ENCODE results near the gene EDEM1.

Gene EDEM1

GRCh38 chr3:5160321-5160720, 27.2 kb upstream of the EDEM1 start:
- no peak overlapping the region for H3K4me3 ChIP-seq (ENCODE audit: control insufficient read depth, low read depth, low read length)
- no peak for TF ChIP-seq CTCF (IDR thresholded peaks at IDR 0.05; ENCODE audit: control insufficient read depth, insufficient read depth, low read depth, low read length, missing control alignments)
- no peak for DNase-seq (ENCODE audit: low read depth)

GRCh38 chr3:5160940-5161858, 26.3 kb upstream of the EDEM1 start:
- DNase-seq (ENCODE audit: low read depth): no peak
- H3K4me3 ChIP-seq (ENCODE audit: control insufficient read depth, low read depth, low read length): no peak overlapping the region
- TF ChIP-seq CTCF (IDR thresholded peaks at IDR 0.05; ENCODE audit: control insufficient read depth, insufficient read depth, low read depth, low read length, missing control alignments): no peak

GRCh38 chr3:5162102-5162501, 25.4 kb upstream of the EDEM1 start:
- TF ChIP-seq CTCF (IDR thresholded peaks at IDR 0.05; ENCODE audit: control insufficient read depth, insufficient read depth, low read depth, low read length, missing control alignments): no peak
- no peak overlapping the region for H3K4me3 ChIP-seq (ENCODE audit: control insufficient read depth, low read depth, low read length)
- no peak for DNase-seq (ENCODE audit: low read depth)

GRCh38 chr3:5165698-5166097, 21.8 kb upstream of the EDEM1 start:
- no peak for TF ChIP-seq CTCF (IDR thresholded peaks at IDR 0.05; ENCODE audit: control insufficient read depth, insufficient read depth, low read depth, low read length, missing control alignments)
- no peak overlapping the region for H3K4me3 ChIP-seq (ENCODE audit: control insufficient read depth, low read depth, low read length)
- no peak for DNase-seq (ENCODE audit: low read depth)

GRCh38 chr3:5166846-5167245, 20.7 kb upstream of the EDEM1 start:
- TF ChIP-seq CTCF (IDR thresholded peaks at IDR 0.05; ENCODE audit: control insufficient read depth, insufficient read depth, low read depth, low read length, missing control alignments): no peak
- DNase-seq (ENCODE audit: low read depth): no peak
- H3K4me3 ChIP-seq (ENCODE audit: control insufficient read depth, low read depth, low read length): no peak overlapping the region

GRCh38 chr3:5168110-5168509, 19.4 kb upstream of the EDEM1 start:
- TF ChIP-seq CTCF (IDR thresholded peaks at IDR 0.05; ENCODE audit: control insufficient read depth, insufficient read depth, low read depth, low read length, missing control alignments): no peak
- no peak for DNase-seq (ENCODE audit: low read depth)
- H3K4me3 ChIP-seq (ENCODE audit: control insufficient read depth, low read depth, low read length): no peak overlapping the region

Measured in AG09309 (cell line).